Measurements from ENCODE around the gene TAB2.
A peak's percentile ranks its signal among the peaks of the same experiment; 100 is the strongest.

TAB2 gene

GRCh38 chr6:149425754-149426153, 108.2 kb downstream of the TAB2 start:
- no peak for TF ChIP-seq CTCF (IDR thresholded peaks at IDR 0.05; ENCODE audit: insufficient read depth, low read depth, low read length, missing control alignments)
- no peak overlapping the region for H3K4me3 ChIP-seq (ENCODE audit: low read length)
- DNase-seq (ENCODE audit: low read depth), result no peak

- TF ChIP-seq CTCF (IDR thresholded peaks at IDR 0.05; ENCODE audit: insufficient read depth, low read depth, low read length, missing control alignments), result no peak
- no peak for DNase-seq (ENCODE audit: low read depth)
Observed at GRCh38 chr6:149428606-149429005, 111.1 kb downstream of the TAB2 start.

GRCh38 chr6:149429427-149430360, 112.2 kb downstream of the TAB2 start:
- H3K4me3 ChIP-seq (ENCODE audit: low read length), result no peak overlapping the region
- no peak for DNase-seq (ENCODE audit: low read depth)
- peak; percentile 9 for TF ChIP-seq CTCF (IDR thresholded peaks at IDR 0.05; ENCODE audit: insufficient read depth, low read depth, low read length, missing control alignments)

More at GRCh38 chr6:149428606-149429005, 111.1 kb downstream of the TAB2 start:
- H3K4me3 ChIP-seq (ENCODE audit: low read length), result no peak overlapping the region

GRCh38 chr6:149431905-149432775, 114.6 kb downstream of the TAB2 start:
- peak; percentile 96 for TF ChIP-seq CTCF (IDR thresholded peaks at IDR 0.05; ENCODE audit: insufficient read depth, low read depth, low read length, missing control alignments)
- H3K4me3 ChIP-seq (ENCODE audit: low read length), result no peak overlapping the region
- DNase-seq (ENCODE audit: low read depth), result peak; percentile 76

GRCh38 chr6:149433405-149433804, 115.9 kb downstream of the TAB2 start:
- no peak overlapping the region for H3K4me3 ChIP-seq (ENCODE audit: low read length)
- DNase-seq (ENCODE audit: low read depth), result no peak
- TF ChIP-seq CTCF (IDR thresholded peaks at IDR 0.05; ENCODE audit: insufficient read depth, low read depth, low read length, missing control alignments), result no peak

GRCh38 chr6:149433881-149434280, 116.4 kb downstream of the TAB2 start:
- TF ChIP-seq CTCF (IDR thresholded peaks at IDR 0.05; ENCODE audit: insufficient read depth, low read depth, low read length, missing control alignments), result no peak
- H3K4me3 ChIP-seq (ENCODE audit: low read length), result no peak overlapping the region
- DNase-seq (ENCODE audit: low read depth), result no peak

All from epithelial cell of esophagus (primary cell).